HepG2 (cell line): ENCODE data around the gene RHBDF2. TPM values are rescaled to one million over a fixed set of nuclear protein-coding genes. Genes with fewer than 3 reads are reported as not detected.

ENCODE experiments used
- ATF5 ChIP-seq: sonication (generic); formaldehyde crosslinking; IDR thresholded peaks from 2 replicates; pipeline ENCODE4 v1.4.0; 2020; ENCODE audit warnings: mild to moderate bottlenecking, low read depth, missing genetic modification reagents
- GABPA ChIP-seq, 2 experiments: IDR thresholded peaks; 2 replicates each; pipeline ENCODE4 v1.6.1; 2011 to 2016; ENCODE audit warnings: low read depth in 2 of 2, low read length in 1 of 2, missing biosample characterization in 1 of 2, missing genetic modification characterization in 1 of 2
- IKZF1 ChIP-seq: fragments of 450-650 bp; IDR thresholded peaks from 2 replicates; pipeline ENCODE4 v1.7.1; 2016
- JDP2 ChIP-seq: sonication (generic); formaldehyde crosslinking; IDR thresholded peaks from 2 replicates; pipeline ENCODE4 v1.8.1; 2022; ENCODE audit warnings: missing genetic modification reagents, borderline replicate concordance
- LRRFIP1 ChIP-seq: sonication (generic); formaldehyde crosslinking; conservative IDR thresholded peaks from 2 replicates; pipeline ENCODE4 v1.4.0; 2020; ENCODE audit warnings: missing genetic modification reagents
- MAZ ChIP-seq, 2 experiments: sonication (generic) in 1 of 2; formaldehyde crosslinking in 1 of 2; IDR thresholded peaks; 2 replicates each; pipeline versions ENCODE4 v1.5.0 to v1.6.1; 2012 to 2020; ENCODE audit warnings: low read depth in 2 of 2, mild to moderate bottlenecking in 2 of 2, borderline replicate concordance in 1 of 2, improper control_type of control experiment in 1 of 2, low read length in 1 of 2, missing genetic modification reagents in 1 of 2, moderate library complexity in 1 of 2
- MXD4 ChIP-seq: IDR thresholded peaks from 2 replicates; pipeline ENCODE4 v1.6.1; 2016; ENCODE audit warnings: mild to moderate bottlenecking, missing biosample characterization, missing genetic modification reagents
- NFYB ChIP-seq: sonication (generic); formaldehyde crosslinking; IDR thresholded peaks from 2 replicates; pipeline ENCODE4 v1.4.0; 2020; ENCODE audit warnings: missing genetic modification reagents
- PAF1 ChIP-seq: IDR thresholded peaks from 2 replicates; pipeline ENCODE4 v1.6.1; 2016; ENCODE audit warnings: missing genetic modification reagents, missing compliant biosample characterization
- PATZ1 ChIP-seq: sonication (generic); formaldehyde crosslinking; IDR thresholded peaks from 2 replicates; pipeline ENCODE4 v1.4.0; 2020; ENCODE audit warnings: missing genetic modification reagents
- RARA ChIP-seq: IDR thresholded peaks from 2 replicates; pipeline ENCODE4 v1.6.1; 2016; ENCODE audit warnings: missing genetic modification reagents, missing compliant biosample characterization
- RXRB ChIP-seq: IDR thresholded peaks from 2 replicates; pipeline ENCODE4 v1.6.1; 2016; ENCODE audit warnings: borderline replicate concordance, missing genetic modification reagents, missing compliant biosample characterization
- SP140L ChIP-seq: sonication (generic); formaldehyde crosslinking; IDR thresholded peaks from 2 replicates; pipeline ENCODE4 v1.4.0; 2020; ENCODE audit warnings: missing genetic modification reagents, borderline replicate concordance
- TBL1XR1 ChIP-seq: fragments of 150-350 bp; IDR thresholded peaks from 2 replicates; pipeline ENCODE4 v1.6.1; 2014; ENCODE audit warnings: borderline replicate concordance, low read length; ENCODE audit not compliant: partially characterized antibody
- TEAD3 ChIP-seq: optimal IDR thresholded peaks from 2 replicates; pipeline ENCODE3; 2016; ENCODE audit warnings: borderline replicate concordance
- U2AF1 ChIP-seq: fragments of 200-400 bp; formaldehyde crosslinking; optimal IDR thresholded peaks from 2 replicates; pipeline ENCODE3; 2017; ENCODE audit warnings: mild to moderate bottlenecking, low read depth, low read length
- XRCC5 ChIP-seq: fragments of 200-400 bp; formaldehyde crosslinking; optimal IDR thresholded peaks from 2 replicates; pipeline ENCODE3; 2017; ENCODE audit warnings: mild to moderate bottlenecking, low read length
- ZBTB2 ChIP-seq: sonication (generic); formaldehyde crosslinking; IDR thresholded peaks from 2 replicates; pipeline ENCODE4 v1.8.0; 2022; ENCODE audit warnings: low read depth, missing genetic modification reagents
- ZNF225 ChIP-seq: sonication (generic); formaldehyde crosslinking; IDR thresholded peaks from 2 replicates; pipeline ENCODE4 v1.4.0; 2020; ENCODE audit warnings: mild to moderate bottlenecking, missing genetic modification reagents
- ZNF513 ChIP-seq: sonication (generic); formaldehyde crosslinking; conservative IDR thresholded peaks from 2 replicates; pipeline ENCODE4 v1.5.0; 2020; ENCODE audit warnings: missing genetic modification reagents
- ZNF605 ChIP-seq: sonication (generic); formaldehyde crosslinking; IDR thresholded peaks from 2 replicates; pipeline ENCODE4 v1.8.0; 2022; ENCODE audit warnings: mild to moderate bottlenecking, missing genetic modification reagents
- ZNF614 ChIP-seq: IDR thresholded peaks from 2 replicates; pipeline ENCODE4 v1.6.1; 2018; ENCODE audit warnings: missing biosample characterization, missing genetic modification reagents, inconsistent platforms, borderline replicate concordance
- ZNF720 ChIP-seq: sonication (generic); formaldehyde crosslinking; IDR thresholded peaks from 2 replicates; pipeline ENCODE4 v1.4.0; 2020; ENCODE audit warnings: missing genetic modification reagents
- polyA plus RNA-seq, 8 experiments: library from polyadenylated mRNA; depleted of rRNA in 3 of 8; stranded (reverse) in 7 of 8; unstranded in 1 of 8; fragments of >200 nt; fragmentation: Illumina TruSeq in 4 of 8; extraction: Trizol in 4 of 8; gene quantifications; 2 replicates each; pipeline versions ENCODE4 v1.2.1 to v1.2.3, GENCODE V29; 2011 to 2016; ENCODE audit warnings: low read depth in 4 of 8, missing spikeins in 1 of 8, mixed read lengths in 1 of 8; ENCODE audit not compliant: insufficient read depth in 1 of 8
- total RNA-seq, 5 experiments: library from RNA; depleted of rRNA; stranded (reverse); fragments of >200 nt; fragmentation: Illumina TruSeq; extraction: Trizol; gene quantifications; 2 replicates each; pipeline ENCODE4 v1.2.3, GENCODE V29; 2016; ENCODE audit warnings: low read depth in 1 of 5

Gene RHBDF2
- total and polyA plus RNA-seq, 2 of the 13 experiments (the other 11 are each of a cell fraction or from before 2014, with no cell fraction given), result 7.8 to 24.2 TPM

GRCh38 chr17:76517638-76518038 lies 16.4 kb upstream of the RHBDF2 start (continued):
- no peak for TF ChIP-seq PATZ1 (CRISPR knock-in tag)
- no peak for TF ChIP-seq MAZ (IDR thresholded peaks at IDR 0.05; ENCODE audit: borderline replicate concordance, low read depth, low read length)
- TF ChIP-seq MAZ (CRISPR knock-in tag; IDR thresholded peaks at IDR 0.05; ENCODE audit: low read depth), result no peak
- no peak for TF ChIP-seq ATF5 (CRISPR knock-in tag)
- no peak for TF ChIP-seq ZNF605 (CRISPR knock-in tag)
- no peak for TF ChIP-seq ZNF720 (CRISPR knock-in tag)
- peak; percentile 34; the same call in 1 of the 2 replicates for TF ChIP-seq RXRB (CRISPR knock-in tag)
- TF ChIP-seq LRRFIP1, result no peak
- peak; percentile 53 for TF ChIP-seq TEAD3 (CRISPR knock-in tag)
- no peak for TF ChIP-seq NFYB (CRISPR knock-in tag)
- TF ChIP-seq ZNF513, result no peak
- TF ChIP-seq JDP2 (CRISPR knock-in tag), result no peak
- TF ChIP-seq TBL1XR1, result no peak
- no peak for TF ChIP-seq GABPA (IDR thresholded peaks at IDR 0.05; ENCODE audit: low read depth, low read length)
- no peak for TF ChIP-seq GABPA (CRISPR knock-in tag; IDR thresholded peaks at IDR 0.05; ENCODE audit: low read depth)
- TF ChIP-seq U2AF1, result no peak
- TF ChIP-seq MXD4 (CRISPR knock-in tag), result no peak
- no peak for TF ChIP-seq ZBTB2 (CRISPR knock-in tag)
- TF ChIP-seq ZNF225, result peak; percentile 47; the same call in 1 of the 2 replicates
- no peak for TF ChIP-seq IKZF1
- TF ChIP-seq ZNF614 (CRISPR knock-in tag), result no peak
- no peak for TF ChIP-seq SP140L (CRISPR knock-in tag)
- TF ChIP-seq XRCC5, result peak; percentile 13
- TF ChIP-seq PAF1 (CRISPR knock-in tag), result no peak
- TF ChIP-seq RARA (CRISPR knock-in tag), result no peak
